C4-2B (cell line): Measurements from ENCODE around the gene MAP7D1.

Experiments used
- H3K27ac ChIP-seq: fragments of 450-650 bp; 2 replicates; pipeline ENCODE4 v1.5.1; 2017
- ZFX ChIP-seq: fragments of 450-650 bp; IDR thresholded peaks from 2 replicates; pipeline ENCODE4 v1.6.1; 2017
- TF ChIP-seq, protein P1 (sequence below): fragments of 450-650 bp; conservative IDR thresholded peaks from 2 replicates; pipeline ENCODE4 v1.5.1; 2017; ENCODE audit warnings: mild to moderate bottlenecking

MAP7D1 gene

GRCh38 chr1:36155408-36156328, at the start of gene MAP7D1:
TSS of gene MAP7D1 (plus strand) at chr1:36156160. CDS start at chr1:36156418, 258 bp downstream.
- H3K27ac ChIP-seq, result peak within 1 kb of the TSS; percentile 98
- TF ChIP-seq ZFX, result no peak; the same call in none of the 2 replicates
- TF ChIP-seq, protein P1, sequence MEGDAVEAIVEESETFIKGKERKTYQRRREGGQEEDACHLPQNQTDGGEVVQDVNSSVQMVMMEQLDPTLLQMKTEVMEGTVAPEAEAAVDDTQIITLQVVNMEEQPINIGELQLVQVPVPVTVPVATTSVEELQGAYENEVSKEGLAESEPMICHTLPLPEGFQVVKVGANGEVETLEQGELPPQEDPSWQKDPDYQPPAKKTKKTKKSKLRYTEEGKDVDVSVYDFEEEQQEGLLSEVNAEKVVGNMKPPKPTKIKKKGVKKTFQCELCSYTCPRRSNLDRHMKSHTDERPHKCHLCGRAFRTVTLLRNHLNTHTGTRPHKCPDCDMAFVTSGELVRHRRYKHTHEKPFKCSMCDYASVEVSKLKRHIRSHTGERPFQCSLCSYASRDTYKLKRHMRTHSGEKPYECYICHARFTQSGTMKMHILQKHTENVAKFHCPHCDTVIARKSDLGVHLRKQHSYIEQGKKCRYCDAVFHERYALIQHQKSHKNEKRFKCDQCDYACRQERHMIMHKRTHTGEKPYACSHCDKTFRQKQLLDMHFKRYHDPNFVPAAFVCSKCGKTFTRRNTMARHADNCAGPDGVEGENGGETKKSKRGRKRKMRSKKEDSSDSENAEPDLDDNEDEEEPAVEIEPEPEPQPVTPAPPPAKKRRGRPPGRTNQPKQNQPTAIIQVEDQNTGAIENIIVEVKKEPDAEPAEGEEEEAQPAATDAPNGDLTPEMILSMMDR, result no peak

DNA sequence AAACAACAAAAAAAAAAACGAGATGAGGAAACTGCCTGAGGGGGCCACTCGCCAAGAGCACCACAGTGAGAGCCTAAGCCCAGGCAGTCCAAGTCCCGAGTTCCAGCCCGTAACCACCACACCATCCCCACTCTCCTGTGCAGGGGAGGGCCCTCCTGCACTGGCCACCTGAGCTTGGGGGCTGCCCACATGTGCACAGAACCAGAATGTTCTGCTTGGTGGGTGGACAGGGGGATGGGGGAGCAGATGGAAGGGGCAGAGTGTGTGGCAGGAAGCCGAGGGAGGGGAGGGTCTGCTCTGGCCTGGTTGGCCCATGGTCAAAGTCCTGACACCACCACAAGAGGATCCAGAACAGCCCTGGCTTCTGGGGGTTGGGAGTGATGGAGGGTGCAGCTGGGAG, 49.7 kb upstream of the MAP7D1 start:
- H3K27ac ChIP-seq, result no peak overlapping the region
- no peak for TF ChIP-seq ZFX
- TF ChIP-seq, protein P1, result no peak

GRCh38 chr1:36107394-36107793, 48.6 kb upstream of the MAP7D1 start:
- no peak overlapping the region for H3K27ac ChIP-seq
- no peak for TF ChIP-seq ZFX
- TF ChIP-seq, protein P1, result no peak

- no peak for TF ChIP-seq ZFX
- TF ChIP-seq, protein P1, result no peak
- no peak overlapping the region for H3K27ac ChIP-seq
These were observed 47.6 kb upstream of the MAP7D1 start for GRCh38 chr1:36108314-36108713.

DNA sequence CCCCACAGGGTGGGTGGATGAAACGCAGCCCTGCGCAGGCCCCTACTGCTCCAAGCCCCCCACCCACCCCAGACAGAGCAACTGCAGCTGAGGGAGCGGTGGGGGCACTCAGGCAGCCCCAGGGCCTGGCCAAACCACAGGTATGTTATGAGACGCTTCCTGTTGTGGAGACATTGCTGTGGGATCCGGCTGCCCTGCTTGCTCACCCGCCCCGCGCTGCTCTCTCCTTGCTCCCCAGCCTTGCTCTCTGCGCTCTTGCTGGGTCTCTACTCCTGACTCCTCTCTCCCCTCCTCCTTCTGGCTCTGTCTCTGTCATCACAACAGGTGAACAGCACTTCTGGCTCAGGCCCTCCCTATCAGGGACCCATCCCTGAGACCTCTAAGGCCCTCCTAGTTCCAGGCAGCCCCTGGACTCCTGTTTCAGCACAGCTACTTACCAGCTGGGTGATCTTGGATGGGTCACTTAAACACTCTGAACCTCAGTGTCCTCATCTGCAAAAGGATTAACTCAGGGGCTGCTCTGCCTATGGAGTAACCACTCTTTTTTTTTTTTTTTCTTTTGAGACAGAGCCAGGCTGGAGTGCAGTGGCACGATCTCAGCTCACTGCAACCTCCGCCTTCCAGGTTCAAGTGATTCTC, 46.8 kb upstream of the MAP7D1 start:
- TF ChIP-seq ZFX, result no peak
- TF ChIP-seq, protein P1, result no peak
- no peak overlapping the region for H3K27ac ChIP-seq

DNA sequence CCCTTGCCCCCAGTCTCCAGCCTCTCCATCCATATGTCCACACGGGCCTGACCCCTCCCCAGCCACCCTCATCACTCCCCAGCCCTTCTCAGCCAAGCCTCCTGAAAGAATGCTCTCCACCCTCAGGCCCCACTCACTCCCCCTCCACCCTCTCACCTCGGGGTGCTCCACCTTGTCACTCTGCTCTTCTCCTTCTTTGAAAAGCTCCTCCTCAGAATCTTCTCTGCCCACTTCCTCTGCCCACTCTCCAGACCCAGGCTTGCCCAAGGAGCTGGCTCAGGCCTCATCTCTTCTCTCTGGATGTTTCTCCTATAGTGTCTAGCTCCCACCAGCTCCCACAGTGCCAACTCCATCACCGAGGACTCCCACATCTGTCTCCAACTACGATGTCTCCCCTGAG, 44.8 kb upstream of the MAP7D1 start:
- TF ChIP-seq, protein P1, result no peak
- TF ChIP-seq ZFX, result no peak
- H3K27ac ChIP-seq, result no peak overlapping the region

DNA sequence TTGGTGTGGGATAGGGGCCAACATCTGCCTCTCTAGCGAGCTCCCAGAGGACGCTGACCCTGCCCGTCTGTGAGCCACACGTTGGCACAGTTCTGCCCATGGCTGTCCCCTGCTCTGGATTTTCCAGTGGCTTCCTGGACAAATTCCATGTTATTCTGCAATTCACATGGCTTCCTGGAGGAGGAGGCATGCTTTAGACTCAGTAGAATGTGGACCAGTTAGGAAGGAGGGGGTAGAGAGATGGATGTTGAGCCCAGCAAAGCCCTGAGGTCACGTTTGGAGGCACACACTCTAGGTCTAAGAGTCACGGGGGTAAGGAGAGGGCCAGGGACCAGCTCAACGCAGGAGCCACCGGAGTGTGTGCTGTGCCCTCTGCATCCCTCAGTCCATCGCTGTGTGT, 43.1 kb upstream of the MAP7D1 start:
- H3K27ac ChIP-seq, result no peak overlapping the region
- TF ChIP-seq, protein P1, result no peak
- TF ChIP-seq ZFX, result no peak
